ENCODE data around the gene CD58.

CD58 gene

DNA sequence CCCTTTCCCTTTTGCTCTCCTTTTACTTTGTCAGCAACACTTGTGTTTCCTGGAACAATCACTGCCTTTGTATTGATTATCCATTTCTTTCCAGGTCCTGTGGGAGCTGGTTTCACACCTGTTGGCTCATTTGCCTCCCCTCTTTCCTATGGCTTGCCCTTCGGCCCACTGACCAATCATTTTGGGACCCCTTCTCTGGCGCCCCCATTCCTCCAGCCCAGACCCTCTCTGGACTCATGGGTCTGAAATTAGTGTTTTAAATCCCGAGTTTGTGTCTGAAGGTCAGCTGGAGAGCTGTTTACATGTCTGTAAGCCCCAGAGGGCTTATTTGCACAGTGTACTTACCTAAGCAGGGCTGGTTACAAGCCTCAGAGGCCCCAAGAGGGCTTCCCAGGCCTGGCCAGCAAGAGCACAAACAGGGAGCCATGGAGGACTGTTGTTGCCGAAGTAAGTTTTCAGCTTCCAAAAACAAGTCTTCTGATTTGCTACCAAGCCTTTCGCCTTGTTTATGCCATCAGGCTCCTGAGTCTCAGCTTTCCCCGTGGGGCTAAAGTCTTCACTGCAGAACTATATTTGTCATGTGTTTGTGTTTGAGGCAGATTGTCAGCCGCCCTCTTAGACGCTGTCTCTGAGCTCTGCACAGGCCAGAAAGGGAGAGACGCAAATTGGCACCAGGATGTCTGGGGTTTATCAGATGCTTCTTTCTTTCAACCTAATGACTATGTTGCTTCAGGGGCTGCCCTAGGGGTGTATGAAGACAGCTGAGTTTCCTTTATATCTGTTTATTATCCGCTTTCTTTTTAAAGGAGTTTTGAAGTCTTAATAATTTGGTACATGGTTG, 104.8 kb downstream of the CD58 start:
- DNase-seq (ENCODE audit: low spot score), result no peak

DNA sequence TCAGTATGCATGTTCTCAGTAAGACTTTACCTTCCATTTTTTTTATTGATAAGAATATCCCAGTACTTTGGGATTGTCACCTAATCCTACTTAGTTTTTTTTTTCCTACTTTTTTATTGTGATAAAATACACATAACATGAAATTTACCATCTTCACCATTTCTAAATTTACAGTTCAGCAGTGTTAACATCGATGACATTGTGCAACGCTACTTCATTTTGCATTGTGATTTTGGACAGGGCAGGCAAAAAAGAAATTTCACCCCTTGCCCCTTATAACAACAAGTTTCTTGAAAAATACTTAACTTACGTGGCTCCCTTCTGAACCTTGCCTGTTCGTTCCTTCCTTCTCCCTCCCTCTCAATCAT, 105.4 kb downstream of the CD58 start:
- no peak for DNase-seq (ENCODE audit: low spot score)
